HCT116 (cell line): ENCODE data around the gene SMPX. TPM values are rescaled to one million over a fixed set of nuclear protein-coding genes. Genes with fewer than 3 reads are reported as not detected.
A peak's percentile ranks its signal among the peaks of the same experiment; 100 is the strongest.

Source experiments
- ATAC-seq: fragments of 200-7000 bp; cut with Tn5 transposase; 2 replicates; pipeline ENCODE4 v1.9.1; 2020; ENCODE audit warnings: mild to moderate bottlenecking, moderate library complexity
- BruUV-seq: library from RNA; stranded (reverse); fragments of 400-500 nt; replicated peaks from 2 replicates; lab custom pipeline; 2021; lab: Mats Ljungman, UMichigan
- CTCF ChIA-PET: fragments of 300-600 bp; sonication (Branson Sonifier 250); formaldehyde crosslinking; loops from one replicate; lab custom pipeline; 2021; ENCODE audit warnings: antibody characterized with exemption; lab: Charles Lee
- POLR2A ChIA-PET: fragments of 300-600, 350-600 bp; sonication (Branson Sonifier 250); formaldehyde crosslinking; loops from one replicate; lab custom pipeline; 2021; ENCODE audit warnings: antibody characterized with exemption; lab: Charles Lee
- RAD21 ChIA-PET, 2 experiments: fragments of 300-600 bp; sonication (Branson Sonifier 250); formaldehyde crosslinking; loops; one replicate each; lab custom pipeline; 2023; ENCODE audit warnings: low total read pairs in 2 of 2; ENCODE audit not compliant: uncharacterized antibody in 2 of 2, unreplicated experiment in 2 of 2, low non-redundant PET in 1 of 2; lab: Charles Lee
- DNase-seq: peaks from one replicate; pipeline ENCODE4 v3.0.0-alpha.2; 2010; ENCODE audit warnings: low read depth, low spot score
- H2AFZ ChIP-seq: fragments of 200-600 bp; shearing (Covaris generic), sonication (generic); 2 replicates; pipeline ENCODE4 v1.6.1; 2017; ENCODE audit warnings: low read depth, mixed run types, mixed read lengths, antibody characterized with exemption, low read length; ENCODE audit not compliant: poor library complexity, severe bottlenecking
- H3K27ac ChIP-seq: 2 replicates; pipeline ENCODE4 v1.5.1; 2012; ENCODE audit warnings: low read depth, low read length
- H3K27me3 ChIP-seq: fragments of 200-600 bp; sonication (generic); 2 replicates; pipeline ENCODE4 v1.6.1; 2016; ENCODE audit warnings: mixed run types, low read length, mixed read lengths; ENCODE audit not compliant: insufficient read depth
- H3K36me3 ChIP-seq, 2 experiments: fragments of 200-500 bp in 1 of 2; fragments of 200-600 bp in 1 of 2; sonication (Bioruptor generic) in 1 of 2; sonication (generic) in 1 of 2; 2 replicates each; pipeline versions ENCODE4 v1.5.1 to v1.6.1; 2014 to 2016; ENCODE audit warnings: low read length in 2 of 2, inconsistent platforms in 1 of 2, mixed read lengths in 1 of 2, mixed run types in 1 of 2; ENCODE audit not compliant: insufficient read depth in 2 of 2, control insufficient read depth in 1 of 2
- H3K4me1 ChIP-seq, 2 experiments: fragments of 200-600 bp in 1 of 2; sonication (generic) in 1 of 2; 2 replicates each; pipeline versions ENCODE4 v1.5.1 to v1.6.1; 2012 to 2017; ENCODE audit warnings: low read length in 2 of 2, inconsistent platforms in 1 of 2, mild to moderate bottlenecking in 1 of 2, mixed read lengths in 1 of 2, mixed run types in 1 of 2, moderate library complexity in 1 of 2; ENCODE audit not compliant: insufficient read depth in 2 of 2, control insufficient read depth in 1 of 2
- H3K4me2 ChIP-seq: fragments of 200-600 bp; sonication (generic); 2 replicates; pipeline ENCODE4 v1.6.1; 2017; ENCODE audit warnings: mixed run types, low read length, mixed read lengths
- H3K4me3 ChIP-seq, 2 experiments: fragments of 200-600 bp in 1 of 2; sonication (generic) in 1 of 2; replicated peaks in 1 of 2; 2 replicates each; pipeline ENCODE4 v1.5.1; 2011 to 2016; ENCODE audit warnings: low read length in 2 of 2, control low read depth in 1 of 2, low read depth in 1 of 2, mild to moderate bottlenecking in 1 of 2, mixed read lengths in 1 of 2, mixed run types in 1 of 2
- H3K79me2 ChIP-seq: fragments of 200-600 bp; sonication (generic); 2 replicates; pipeline ENCODE4 v1.6.1; 2017; ENCODE audit warnings: mild to moderate bottlenecking, mixed run types, low read length, moderate library complexity, mixed read lengths; ENCODE audit not compliant: insufficient read depth
- H3K9ac ChIP-seq: fragments of 200-600 bp; sonication (generic); 2 replicates; pipeline ENCODE4 v1.6.1; 2016; ENCODE audit warnings: low read length, mixed read lengths
- H3K9me2 ChIP-seq: fragments of 200-600 bp; sonication (generic), shearing (Covaris generic); 2 replicates; pipeline ENCODE4 v1.6.1; 2017; ENCODE audit warnings: mixed run types, mild to moderate bottlenecking, moderate library complexity; ENCODE audit not compliant: insufficient read depth
- H3K9me3 ChIP-seq, 2 experiments: fragments of 200-500 bp in 1 of 2; fragments of 200-600 bp in 1 of 2; sonication (Bioruptor generic) in 1 of 2; sonication (generic) in 1 of 2; 2 replicates each; pipeline ENCODE4 v1.6.1; 2014 to 2017; ENCODE audit warnings: low read length in 2 of 2, mixed read lengths in 2 of 2, inconsistent platforms in 1 of 2, low read depth in 1 of 2, mild to moderate bottlenecking in 1 of 2, mixed run types in 1 of 2, moderate library complexity in 1 of 2; ENCODE audit not compliant: control insufficient read depth in 1 of 2, insufficient read depth in 1 of 2
- H4K20me1 ChIP-seq: fragments of 200-600 bp; sonication (generic), shearing (Covaris generic); 2 replicates; pipeline ENCODE4 v1.6.1; 2017; ENCODE audit warnings: mixed run types, mild to moderate bottlenecking, moderate library complexity; ENCODE audit not compliant: insufficient read depth
- ATF3 ChIP-seq: IDR thresholded peaks from 2 replicates; pipeline ENCODE4 v1.6.1; 2012
- EGR1 ChIP-seq: IDR thresholded peaks from 2 replicates; pipeline ENCODE4 v1.6.1; 2012; ENCODE audit warnings: low read depth
- FOSL1 ChIP-seq: IDR thresholded peaks from 2 replicates; pipeline ENCODE4 v1.6.1; 2012; ENCODE audit warnings: low read depth
- MAX ChIP-seq: IDR thresholded peaks from 2 replicates; pipeline ENCODE4 v1.6.1; 2012
- REST ChIP-seq: IDR thresholded peaks from 2 replicates; pipeline ENCODE4 v1.6.1; 2012; ENCODE audit warnings: low read depth
- SP1 ChIP-seq: IDR thresholded peaks from 2 replicates; pipeline ENCODE4 v1.6.1; 2012; ENCODE audit warnings: low read depth
- SRF ChIP-seq: IDR thresholded peaks from 2 replicates; pipeline ENCODE4 v1.6.1; 2012; ENCODE audit warnings: low read depth
- TCF7L2 ChIP-seq: IDR thresholded peaks from 2 replicates; pipeline ENCODE4 v1.7.0; 2011; ENCODE audit warnings: borderline replicate concordance, inconsistent platforms; ENCODE audit not compliant: insufficient read depth, insufficient read length; ENCODE audit errors: extremely low read depth
- YY1 ChIP-seq: IDR thresholded peaks from 2 replicates; pipeline ENCODE4 v1.6.1; 2011; ENCODE audit warnings: low read length, low read depth, moderate library complexity, mild to moderate bottlenecking; ENCODE audit not compliant: insufficient replicate concordance; ENCODE audit errors: extremely low read depth
- ZFX ChIP-seq: fragments of 450-650 bp; IDR thresholded peaks from 2 replicates; pipeline ENCODE4 v1.6.1; 2017
- intact Hi-C: fragments of 100-400 bp; cut with micrococcal nuclease; formaldehyde crosslinking; loops from 2 replicates; pipeline ENCODE4 v1.10.0; 2022
- total RNA-seq: library from RNA; stranded (reverse); gene quantifications from one replicate; pipeline ENCODE4 v1.2.1, GENCODE V29; 2021; ENCODE audit not compliant: unreplicated experiment

Gene SMPX
- total RNA-seq, 1 experiment from 2014 or later = 0.59 TPM

- TF ChIP-seq TCF7L2 (no peak), SP1 (no peak), ATF3 (no peak), ZFX (no peak), SRF (no peak), FOSL1 (no peak)
- TF ChIP-seq, all 23 proteins: peak for 0
Observed at GRCh38 chrX:21723814-21724213, 34.1 kb downstream of the SMPX start (continued).

- H3K79me2 ChIP-seq = no peaks in the 10 kb centered on the region
- H3K9me3 ChIP-seq = no peaks in the 10 kb centered on the region
- H3K4me3 ChIP-seq = no peak overlapping the region
- DNase-seq (no peak), ATAC-seq (no peak)
- peaks cover under 1% of the 10 kb centered on the region; the same call in 1 of the 2 replicates for H3K27me3 ChIP-seq
- H3K27ac ChIP-seq = no peak overlapping the region
- H4K20me1 ChIP-seq = no peaks in the 10 kb centered on the region
- TF ChIP-seq YY1 (no peak), TCF7L2 (no peak), REST (peak; percentile 63), MAX (no peak), EGR1 (no peak)
- ChIA-PET CTCF (no interaction called here), POLR2A (no interaction called here), RAD21 (no interaction called here)
- BruUV-seq = no TSS peak
- no peaks in the 10 kb centered on the region for H3K4me1 ChIP-seq
- no peaks in the 10 kb centered on the region for H3K9me2 ChIP-seq
- intact Hi-C loops = no loop called here
- no peaks in the 10 kb centered on the region for H3K36me3 ChIP-seq
- H3K4me2 ChIP-seq = no peak overlapping the region
- H2AFZ ChIP-seq = no peak overlapping the region
- H3K9ac ChIP-seq = no peak overlapping the region
Observed at GRCh38 chrX:21723084-21723483, 34.8 kb downstream of the SMPX start.
